ENCODE results near the gene ARHGEF26. TPM values are rescaled to one million over a fixed set of nuclear protein-coding genes. Genes with fewer than 3 reads are reported as not detected.

The ARHGEF26 gene
- total RNA-seq, 1 donor from 2014 or later, result 0.13 TPM

- DNase-seq (ENCODE audit: low read depth, low spot score), result no peak
Observed at GRCh38 chr3:154195620-154196356, 74.6 kb downstream of the ARHGEF26 start.

- no peak for DNase-seq (ENCODE audit: low read depth, low spot score)
Observed at GRCh38 chr3:154197751-154198150, 76.6 kb downstream of the ARHGEF26 start.

- no peak for DNase-seq (ENCODE audit: low read depth, low spot score)
Observed at GRCh38 chr3:154209499-154209898, 88.3 kb downstream of the ARHGEF26 start.

- DNase-seq (ENCODE audit: low read depth, low spot score), result no peak
Observed at GRCh38 chr3:154210986-154211385, 89.8 kb downstream of the ARHGEF26 start.

- no peak for DNase-seq (ENCODE audit: low read depth, low spot score)
Observed at GRCh38 chr3:154214306-154214705, 93.1 kb downstream of the ARHGEF26 start.

GRCh38 chr3:154217671-154218070 lies 96.5 kb downstream of the ARHGEF26 start:
- no peak for DNase-seq (ENCODE audit: low read depth, low spot score)

GRCh38 chr3:154218728-154219127 lies 97.5 kb downstream of the ARHGEF26 start:
- DNase-seq (ENCODE audit: low read depth, low spot score), result no peak

GRCh38 chr3:154220462-154220861 lies 99.3 kb downstream of the ARHGEF26 start:
- no peak for DNase-seq (ENCODE audit: low read depth, low spot score)

- no peak for DNase-seq (ENCODE audit: low read depth, low spot score)
Observed at GRCh38 chr3:154223519-154223918, 102.3 kb downstream of the ARHGEF26 start.

GRCh38 chr3:154224366-154224765 lies 103.2 kb downstream of the ARHGEF26 start:
- DNase-seq (ENCODE audit: low read depth, low spot score), result no peak

GRCh38 chr3:154224866-154225265 lies 103.7 kb downstream of the ARHGEF26 start:
- DNase-seq (ENCODE audit: low read depth, low spot score), result no peak

- DNase-seq (ENCODE audit: low read depth, low spot score), result no peak
Observed at GRCh38 chr3:154225536-154225935, 104.3 kb downstream of the ARHGEF26 start.

- DNase-seq (ENCODE audit: low read depth, low spot score), result no peak
Observed at GRCh38 chr3:154227531-154227930, 106.3 kb downstream of the ARHGEF26 start.

- DNase-seq (ENCODE audit: low read depth, low spot score), result no peak
Observed at GRCh38 chr3:154228561-154229216, 107.5 kb downstream of the ARHGEF26 start.

GRCh38 chr3:154229217-154229590 lies 108.0 kb downstream of the ARHGEF26 start:
- no peak for DNase-seq (ENCODE audit: low read depth, low spot score)

- DNase-seq (ENCODE audit: low read depth, low spot score), result no peak
Observed at GRCh38 chr3:154235330-154235729, 114.1 kb downstream of the ARHGEF26 start.

GRCh38 chr3:154236331-154236730 lies 115.1 kb downstream of the ARHGEF26 start:
- no peak for DNase-seq (ENCODE audit: low read depth, low spot score)

GRCh38 chr3:154240235-154240634 lies 119.0 kb downstream of the ARHGEF26 start:
- DNase-seq (ENCODE audit: low read depth, low spot score), result no peak

GRCh38 chr3:154241496-154241895 lies 120.3 kb downstream of the ARHGEF26 start:
- no peak for DNase-seq (ENCODE audit: low read depth, low spot score)

GRCh38 chr3:154242766-154243165 lies 121.6 kb downstream of the ARHGEF26 start:
- no peak for DNase-seq (ENCODE audit: low read depth, low spot score)

GRCh38 chr3:154243353-154243752 lies 122.2 kb downstream of the ARHGEF26 start:
- DNase-seq (ENCODE audit: low read depth, low spot score), result no peak

- DNase-seq (ENCODE audit: low read depth, low spot score), result peak; percentile 13
Observed at GRCh38 chr3:154244644-154245043, 123.5 kb downstream of the ARHGEF26 start.

- DNase-seq (ENCODE audit: low read depth, low spot score), result no peak
Observed at GRCh38 chr3:154247806-154248415, 126.7 kb downstream of the ARHGEF26 start.

Data from pulmonary artery endothelial cell (primary cell).